NB4 (cell line): Measurements from ENCODE around the gene FGD2.

ENCODE experiments used
- MYC ChIP-seq: IDR thresholded peaks from 2 replicates; pipeline ENCODE4 v1.6.1; 2011; ENCODE audit warnings: low read depth, low read length
- POLR2A ChIP-seq: IDR thresholded peaks from 2 replicates; pipeline ENCODE4 v1.6.1; 2011; ENCODE audit warnings: mild to moderate bottlenecking; ENCODE audit not compliant: insufficient read length; ENCODE audit errors: extremely low read depth
- TF ChIP-seq, protein P1 (sequence below): IDR thresholded peaks from one replicate; pipeline ENCODE4 v1.5.1; 2012; ENCODE audit warnings: low read depth, low read length

- no peak for TF ChIP-seq POLR2A
- TF ChIP-seq, protein P1, sequence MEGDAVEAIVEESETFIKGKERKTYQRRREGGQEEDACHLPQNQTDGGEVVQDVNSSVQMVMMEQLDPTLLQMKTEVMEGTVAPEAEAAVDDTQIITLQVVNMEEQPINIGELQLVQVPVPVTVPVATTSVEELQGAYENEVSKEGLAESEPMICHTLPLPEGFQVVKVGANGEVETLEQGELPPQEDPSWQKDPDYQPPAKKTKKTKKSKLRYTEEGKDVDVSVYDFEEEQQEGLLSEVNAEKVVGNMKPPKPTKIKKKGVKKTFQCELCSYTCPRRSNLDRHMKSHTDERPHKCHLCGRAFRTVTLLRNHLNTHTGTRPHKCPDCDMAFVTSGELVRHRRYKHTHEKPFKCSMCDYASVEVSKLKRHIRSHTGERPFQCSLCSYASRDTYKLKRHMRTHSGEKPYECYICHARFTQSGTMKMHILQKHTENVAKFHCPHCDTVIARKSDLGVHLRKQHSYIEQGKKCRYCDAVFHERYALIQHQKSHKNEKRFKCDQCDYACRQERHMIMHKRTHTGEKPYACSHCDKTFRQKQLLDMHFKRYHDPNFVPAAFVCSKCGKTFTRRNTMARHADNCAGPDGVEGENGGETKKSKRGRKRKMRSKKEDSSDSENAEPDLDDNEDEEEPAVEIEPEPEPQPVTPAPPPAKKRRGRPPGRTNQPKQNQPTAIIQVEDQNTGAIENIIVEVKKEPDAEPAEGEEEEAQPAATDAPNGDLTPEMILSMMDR, result no peak
- TF ChIP-seq MYC, result no peak
Measured at GRCh38 chr6:37072526-37072925, 67.1 kb downstream of the FGD2 start.
